ENCODE measurements around the gene LYRM1.

DNA sequence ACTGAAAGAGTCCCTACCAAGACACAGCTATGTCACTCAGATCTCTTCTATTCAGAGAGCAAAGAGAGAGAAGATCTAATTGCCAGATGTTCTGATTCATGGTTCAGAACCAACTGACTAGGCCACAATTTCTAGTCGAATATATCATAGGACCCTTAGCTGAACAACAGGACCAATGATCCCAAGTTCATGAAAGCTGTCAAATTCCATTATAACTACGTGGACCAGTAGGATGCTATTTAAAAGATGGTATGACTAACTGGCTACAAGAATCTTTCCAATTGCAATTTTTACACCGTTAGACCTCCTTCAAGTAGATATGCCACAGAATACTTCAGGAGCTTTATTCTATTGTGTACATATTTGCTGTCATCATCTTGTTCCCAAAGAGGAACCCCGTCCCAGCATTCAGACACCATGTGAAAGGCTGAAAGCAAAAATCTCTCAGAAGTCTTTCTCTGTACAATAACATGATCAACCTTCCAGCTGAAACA, 26.4 kb upstream of the LYRM1 start:
- TF ChIP-seq NR2C1 (IDR thresholded peaks at IDR 0.05) (no peak), JUNB (IDR thresholded peaks at IDR 0.05) (no peak)

Measured in GM12878 (cell line).